GM21528 (cell line): ENCODE data around the gene KRTAP12-3.
"Not testable (repeated sequence)": the region's sequence is repeated elsewhere in the genome, so short reads cannot be mapped to it uniquely, and the experiment has no call there.

Experiments
- ATAC-seq: cut with Tn5 transposase; IDR thresholded peaks from one replicate; pipeline ENCODE4 v1.9.1; 2021; ENCODE audit warnings: mild to moderate bottlenecking, moderate library complexity; ENCODE audit not compliant: unreplicated experiment, low FRiP score

The KRTAP12-3 gene

GRCh38 chr21:44649521-44650100 is 8.1 kb upstream of the KRTAP12-3 start:
- ATAC-seq = no peak

GRCh38 chr21:44650265-44650972 is 7.3 kb upstream of the KRTAP12-3 start:
- no peak for ATAC-seq

GRCh38 chr21:44650973-44651675 is 6.6 kb upstream of the KRTAP12-3 start:
- no peak for ATAC-seq

- no peak for ATAC-seq
Observed at GRCh38 chr21:44653123-44653522, 4.6 kb upstream of the KRTAP12-3 start.

- no peak for ATAC-seq
Observed at GRCh38 chr21:44653656-44654575, 3.8 kb upstream of the KRTAP12-3 start.

GRCh38 chr21:44654576-44655175 is 3.1 kb upstream of the KRTAP12-3 start, which contains the start of gene KRTAP12-4:
TSS of gene KRTAP12-4 (minus strand) at chr21:44654659. CDS start at chr21:44654614, 45 bp downstream.
- no peak for ATAC-seq

GRCh38 chr21:44656868-44657267 is 864 bp upstream of the KRTAP12-3 start:
- ATAC-seq = no peak

- ATAC-seq = no peak
Observed at GRCh38 chr21:44658541-44658910, 794 bp downstream of the KRTAP12-3 start.

- no peak for ATAC-seq
Observed at GRCh38 chr21:44658913-44659595, 1.3 kb downstream of the KRTAP12-3 start.

- not testable (repeated sequence) for ATAC-seq
Observed at GRCh38 chr21:44661567-44661966, 3.8 kb downstream of the KRTAP12-3 start.

GRCh38 chr21:44664691-44665090 is 7.0 kb downstream of the KRTAP12-3 start:
- ATAC-seq = no peak

GRCh38 chr21:44666401-44667320 is 8.9 kb downstream of the KRTAP12-3 start, which contains the start of gene KRTAP12-2:
TSS of gene KRTAP12-2 (minus strand) at chr21:44666927. CDS start at chr21:44666886, 41 bp downstream.
- no peak for ATAC-seq

GRCh38 chr21:44667612-44668011 is 9.9 kb downstream of the KRTAP12-3 start:
- no peak for ATAC-seq

- ATAC-seq = no peak
Observed at GRCh38 chr21:44670642-44671432, 13.1 kb downstream of the KRTAP12-3 start.

GRCh38 chr21:44671911-44672310 is 14.2 kb downstream of the KRTAP12-3 start:
- no peak for ATAC-seq

- ATAC-seq = no peak
Observed at GRCh38 chr21:44677881-44678280, 20.1 kb downstream of the KRTAP12-3 start.

GRCh38 chr21:44681152-44681551 is 23.4 kb downstream of the KRTAP12-3 start:
- no peak for ATAC-seq
